G401.6 (cell line): ENCODE measurements around the gene SMYD1.

Experiments used
- FAIRE-seq: peaks from 2 replicates; lab custom pipeline; 2012; peaks lifted over from hg19 to GRCh38; lab: Jason Lieb, UNC

SMYD1 gene

GRCh38 chr2:88090446-88091283 lies 23.0 kb downstream of the SMYD1 start:
- FAIRE-seq: no peak

- FAIRE-seq: no peak
These were observed 24.3 kb downstream of the SMYD1 start for GRCh38 chr2:88091943-88092342.

- no peak for FAIRE-seq
These were observed 25.1 kb downstream of the SMYD1 start for GRCh38 chr2:88092773-88093172.

- no peak for FAIRE-seq
These were observed 27.4 kb downstream of the SMYD1 start for GRCh38 chr2:88095022-88095421.

- no peak for FAIRE-seq
These were observed 29.1 kb downstream of the SMYD1 start for GRCh38 chr2:88096708-88097107.

- no peak for FAIRE-seq
These were observed 29.6 kb downstream of the SMYD1 start for GRCh38 chr2:88097192-88097591.

- FAIRE-seq: no peak
These were observed 30.4 kb downstream of the SMYD1 start for GRCh38 chr2:88097891-88098557.

GRCh38 chr2:88098558-88098900 lies 30.9 kb downstream of the SMYD1 start:
- FAIRE-seq: no peak

- FAIRE-seq: no peak
These were observed 32.3 kb downstream of the SMYD1 start for GRCh38 chr2:88099798-88100488.

GRCh38 chr2:88100489-88100858 lies 32.8 kb downstream of the SMYD1 start:
- no peak for FAIRE-seq

GRCh38 chr2:88108796-88109195 lies 41.2 kb downstream of the SMYD1 start:
- FAIRE-seq: no peak

GRCh38 chr2:88110830-88111229 lies 43.2 kb downstream of the SMYD1 start:
- FAIRE-seq: no peak

GRCh38 chr2:88113069-88113468 lies 45.4 kb downstream of the SMYD1 start:
- FAIRE-seq: no peak

- no peak for FAIRE-seq
These were observed 47.3 kb downstream of the SMYD1 start for GRCh38 chr2:88114889-88115288.

- no peak for FAIRE-seq
These were observed 48.3 kb downstream of the SMYD1 start for GRCh38 chr2:88115825-88116518.

- no peak for FAIRE-seq
These were observed 49.2 kb downstream of the SMYD1 start for GRCh38 chr2:88116669-88117432.

- FAIRE-seq: no peak
These were observed 50.3 kb downstream of the SMYD1 start for GRCh38 chr2:88117973-88118372.

- FAIRE-seq: no peak
These were observed 54.1 kb downstream of the SMYD1 start for GRCh38 chr2:88121678-88122077.

GRCh38 chr2:88122141-88122884 lies 54.7 kb downstream of the SMYD1 start:
- no peak for FAIRE-seq

GRCh38 chr2:88123164-88123974 lies 55.7 kb downstream of the SMYD1 start:
- FAIRE-seq: no peak
